Activated CD8-positive, alpha-beta memory T cell treated with anti-CD3 and anti-CD28 coated beads for 48 hours (primary cell): ENCODE results near the gene DHODH.
"Not testable (repeated sequence)": the region's sequence is repeated elsewhere in the genome, so short reads cannot be mapped to it uniquely, and the experiment has no call there.

Source experiments
- DNase-seq, 3 experiments: peaks; one replicate each; pipeline ENCODE4 v3.0.0-alpha.2; 2020; ENCODE audit warnings: low read depth in 2 of 3, low spot score in 2 of 3

DHODH gene

DNA sequence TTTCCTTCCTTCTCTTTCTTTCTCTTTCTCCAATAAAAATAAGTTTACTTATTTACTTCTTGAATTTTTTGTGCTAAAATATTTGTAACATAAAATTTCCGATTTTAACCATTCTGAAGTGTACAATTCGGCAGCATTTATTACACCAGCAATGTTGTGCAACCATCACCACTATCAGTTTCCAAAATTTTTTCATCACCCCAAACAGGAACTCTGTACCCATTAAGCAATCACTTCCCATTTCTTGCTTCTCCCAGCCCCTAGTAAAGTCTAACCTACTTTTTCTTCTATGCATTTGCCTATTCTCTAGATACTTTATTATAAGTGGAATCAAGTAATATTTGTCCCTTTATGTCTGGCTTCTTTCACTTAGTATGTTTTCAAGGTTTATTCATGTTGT lies 43.3 kb downstream of the DHODH start:
- no peak for DNase-seq

DNA sequence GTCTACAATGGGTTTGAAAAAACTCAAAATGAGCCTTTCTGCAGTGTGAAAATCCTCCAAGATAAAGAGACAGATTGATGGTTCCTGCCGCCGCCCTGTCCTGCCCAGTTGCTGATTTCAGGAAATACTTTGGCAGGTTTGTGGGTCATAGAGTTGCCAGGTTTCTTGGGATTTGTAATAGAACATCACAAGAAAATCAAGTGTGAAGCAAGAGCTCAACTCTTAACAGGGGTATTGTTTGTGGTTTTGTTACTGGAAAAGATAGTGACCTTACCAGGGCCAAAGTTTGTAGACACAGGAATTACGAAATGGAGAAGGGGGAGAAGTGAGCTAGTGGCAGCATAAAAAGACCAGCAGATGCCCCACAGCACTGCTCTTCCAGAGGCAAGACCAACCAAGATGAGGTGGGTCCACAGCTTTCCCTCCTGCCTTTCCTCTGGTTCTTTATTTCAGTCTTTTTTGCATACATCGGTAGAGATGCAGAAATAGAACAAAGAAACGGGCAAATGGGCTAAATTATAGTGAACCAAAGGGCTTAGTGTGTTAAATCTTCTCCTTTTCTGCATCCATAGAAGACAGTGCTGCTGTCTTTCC lies 45.8 kb downstream of the DHODH start, which contains the start of gene HP:
Gene HP, plus strand, starts transcription at position 252 of the 594 bp plus-strand sequence. Its CDS starts 148 bp downstream, at position 400.
- DNase-seq: not testable (repeated sequence)

DNA sequence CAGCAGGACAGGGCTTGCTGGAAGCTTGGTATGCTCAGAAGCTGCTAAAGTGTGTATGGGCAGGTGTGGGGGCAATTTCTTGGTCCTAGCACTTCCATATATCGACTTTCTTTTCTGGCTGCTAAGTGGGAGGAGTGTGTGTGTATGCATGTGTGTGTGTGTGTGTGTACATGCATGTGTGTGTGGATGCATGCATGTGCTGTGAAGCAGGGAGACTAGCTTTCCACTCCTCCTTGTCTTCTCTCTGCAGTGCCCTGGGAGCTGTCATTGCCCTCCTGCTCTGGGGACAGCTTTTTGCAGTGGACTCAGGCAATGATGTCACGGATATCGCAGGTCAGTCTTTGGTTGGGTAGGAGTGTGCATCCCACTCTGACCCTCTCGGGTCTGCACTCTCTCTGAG lies 47.4 kb downstream of the DHODH start:
- no peak for DNase-seq

DNA sequence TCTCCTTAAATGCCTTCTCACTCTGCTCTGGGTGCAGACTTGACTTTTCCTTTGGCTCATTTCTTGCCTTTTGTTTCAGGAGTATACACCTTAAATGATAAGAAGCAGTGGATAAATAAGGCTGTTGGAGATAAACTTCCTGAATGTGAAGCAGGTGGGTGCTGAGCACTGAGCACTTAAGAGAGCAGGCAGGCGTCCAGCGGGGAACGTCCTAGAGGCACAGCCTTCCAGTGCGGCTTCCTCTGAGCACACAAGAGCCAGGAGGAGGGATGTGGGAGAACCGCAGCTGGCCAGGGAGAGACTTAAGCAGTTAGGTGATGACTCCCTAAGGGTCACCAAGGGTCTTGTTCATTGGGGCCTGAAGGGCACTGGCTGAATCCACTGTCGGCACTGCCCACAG lies 48.8 kb downstream of the DHODH start:
- not testable (repeated sequence) for DNase-seq

- not testable (repeated sequence) for DNase-seq
Measured at GRCh38 chr16:72059060-72059459, 50.5 kb downstream of the DHODH start.

DNA sequence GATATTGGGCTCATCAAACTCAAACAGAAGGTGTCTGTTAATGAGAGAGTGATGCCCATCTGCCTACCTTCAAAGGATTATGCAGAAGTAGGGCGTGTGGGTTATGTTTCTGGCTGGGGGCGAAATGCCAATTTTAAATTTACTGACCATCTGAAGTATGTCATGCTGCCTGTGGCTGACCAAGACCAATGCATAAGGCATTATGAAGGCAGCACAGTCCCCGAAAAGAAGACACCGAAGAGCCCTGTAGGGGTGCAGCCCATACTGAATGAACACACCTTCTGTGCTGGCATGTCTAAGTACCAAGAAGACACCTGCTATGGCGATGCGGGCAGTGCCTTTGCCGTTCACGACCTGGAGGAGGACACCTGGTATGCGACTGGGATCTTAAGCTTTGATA lies 51.9 kb downstream of the DHODH start:
- DNase-seq: no peak

DNA sequence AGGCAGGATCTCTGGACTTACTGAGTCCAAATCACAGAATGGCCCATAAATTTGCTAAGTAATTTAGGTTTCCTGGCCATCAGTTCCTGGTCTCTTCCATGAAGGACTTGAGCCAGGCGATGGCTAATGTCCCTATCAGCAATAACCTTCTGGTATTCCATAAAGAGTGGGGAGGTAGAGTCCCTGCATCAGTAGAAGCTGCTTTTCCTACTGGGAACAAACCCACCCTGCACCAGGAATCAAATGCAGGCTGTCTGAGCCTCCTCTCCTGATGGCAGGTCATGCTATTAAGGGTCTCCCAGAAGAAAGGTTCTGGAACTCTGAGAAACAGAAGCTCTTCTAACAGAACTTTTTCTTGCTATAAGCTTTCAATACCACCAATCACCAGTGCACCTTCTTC lies 53.0 kb downstream of the DHODH start:
- no peak for DNase-seq

DNA sequence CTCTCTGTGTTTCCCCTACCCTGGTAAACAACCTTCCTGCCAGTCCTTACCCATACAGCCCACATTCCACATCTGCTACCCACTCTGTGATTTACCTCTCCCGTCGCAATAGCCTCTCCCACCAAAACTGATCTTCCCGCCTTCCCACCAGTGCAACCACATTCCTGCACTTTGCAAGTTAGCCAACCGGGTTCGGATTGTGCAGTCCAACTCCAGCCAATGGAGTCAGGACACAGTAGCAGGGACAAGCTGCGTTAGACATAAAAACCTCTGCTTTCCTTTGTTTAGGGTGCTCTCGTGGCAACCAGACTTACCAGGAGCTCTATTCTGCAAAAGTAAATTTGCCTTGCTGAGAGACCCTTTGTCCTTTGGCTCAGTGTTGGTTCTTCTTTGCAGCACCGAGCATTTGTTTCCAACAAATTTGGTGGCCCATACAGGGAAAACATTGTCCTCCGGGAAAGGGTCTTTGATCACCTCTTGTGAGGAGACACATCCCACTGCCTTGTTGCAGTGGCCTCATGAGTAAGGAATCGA lies 55.9 kb downstream of the DHODH start:
- no peak for DNase-seq

- DNase-seq: no peak
Measured at GRCh38 chr16:72066747-72067146, 58.2 kb downstream of the DHODH start.

- no peak for DNase-seq
Measured at GRCh38 chr16:72068930-72069329, 60.4 kb downstream of the DHODH start.

DNA sequence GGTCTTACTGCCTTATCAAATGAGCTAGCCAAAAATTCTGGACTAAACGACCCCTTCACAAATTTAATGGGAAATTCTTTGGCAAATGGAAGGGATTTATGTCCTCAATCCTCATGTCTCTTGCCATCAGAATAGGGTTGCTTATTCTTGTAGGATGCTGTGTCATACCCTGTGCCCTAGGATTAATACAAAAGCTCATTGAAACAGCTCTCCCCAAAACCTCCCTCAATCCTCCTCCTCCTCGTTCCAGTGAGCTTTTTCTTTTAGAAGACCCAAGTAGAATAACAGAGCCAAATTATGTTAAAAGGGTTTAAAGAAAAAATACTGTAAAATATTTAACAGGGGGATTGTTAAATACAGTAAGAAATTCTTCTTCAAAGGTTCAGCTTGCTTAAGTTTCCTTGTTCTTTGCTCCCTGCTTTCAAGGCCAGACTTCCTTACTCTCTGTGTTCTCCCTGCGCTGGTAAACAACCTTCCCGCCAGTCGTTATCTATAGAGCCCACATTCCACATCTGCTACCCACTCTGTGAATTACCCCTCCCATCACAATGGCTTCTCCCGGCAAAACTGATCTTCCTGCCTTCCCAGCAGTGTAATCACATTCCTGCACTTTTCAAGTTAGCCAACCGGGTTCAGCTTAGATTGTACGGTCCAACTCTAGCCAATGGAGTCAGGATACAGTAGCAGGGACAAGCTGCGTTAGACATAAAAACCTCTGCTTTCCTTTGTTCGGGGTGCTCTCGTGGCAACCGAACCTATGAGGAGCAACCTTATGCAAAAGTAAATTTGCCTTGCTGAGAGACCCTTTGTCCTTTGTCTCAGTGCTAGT lies 64.2 kb downstream of the DHODH start:
- DNase-seq: no peak

- no peak for DNase-seq
Measured at GRCh38 chr16:72073560-72074230, 65.2 kb downstream of the DHODH start.

- DNase-seq: not testable (repeated sequence)
Measured at GRCh38 chr16:72075067-72075466, 66.5 kb downstream of the DHODH start.
